ENCODE results near the gene TTLL8. TPM values are rescaled to one million over a fixed set of nuclear protein-coding genes. Genes with fewer than 3 reads are reported as not detected.

Gene TTLL8
- polyA plus RNA-seq, 1 donor from 2014 or later, result not detected

GRCh38 chr22:49997251-49997599 is 60.9 kb downstream of the TTLL8 start:
- Histone ChIP-seq H3K79me2 (replicated peaks; ENCODE audit: insufficient read depth, low read length) (no peaks in the 10 kb centered on the region), H4K20me1 (ENCODE audit: insufficient read depth) (no peaks in the 10 kb centered on the region), H3K9me3 (ENCODE audit: low read length) (no peaks in the 10 kb centered on the region), H3K27ac (ENCODE audit: low read length) (no peak overlapping the region), H2AFZ (ENCODE audit: low read depth, low read length) (no peak overlapping the region), H3K9me2 (ENCODE audit: insufficient read depth, low read length) (no peaks in the 10 kb centered on the region), H3K27me3 (ENCODE audit: insufficient read depth, low read depth, low read length) (peaks cover 9% of the 10 kb centered on the region), H3K4me3 (ENCODE audit: low read length) (no peak overlapping the region), H3K4me2 (ENCODE audit: low read length) (no peak overlapping the region), H3K9ac (ENCODE audit: low read length) (no peak overlapping the region), H3F3A (ENCODE audit: insufficient read depth, low read length, poor library complexity, severe bottlenecking) (no peaks in the 10 kb centered on the region), H3K36me3 (ENCODE audit: insufficient read depth, low read length) (no peaks in the 10 kb centered on the region)
- no peak for TF ChIP-seq MXI1 (conservative IDR thresholded peaks at IDR 0.05; ENCODE audit: poor library complexity, severe bottlenecking)
- no peak for TF ChIP-seq RAD21 (conservative IDR thresholded peaks at IDR 0.05)
- TF ChIP-seq EP300 (conservative IDR thresholded peaks at IDR 0.05; ENCODE audit: poor library complexity, severe bottlenecking), result no peak
- TF ChIP-seq POLR2AphosphoS5 (IDR thresholded peaks at IDR 0.05), result no peak
- TF ChIP-seq REST (IDR thresholded peaks at IDR 0.05; ENCODE audit: borderline replicate concordance), result no peak
- TF ChIP-seq SMC3 (conservative IDR thresholded peaks at IDR 0.05; ENCODE audit: poor library complexity), result no peak

- H3K9me3 ChIP-seq (ENCODE audit: low read length), result no peaks in the 10 kb centered on the region
- no peak overlapping the region for H3K4me2 ChIP-seq (ENCODE audit: low read length)
- H3K27ac ChIP-seq (ENCODE audit: low read length), result no peak overlapping the region
- H3K4me3 ChIP-seq (ENCODE audit: low read length), result no peak overlapping the region
- H3K27me3 ChIP-seq (ENCODE audit: insufficient read depth, low read depth, low read length), result peaks cover 9% of the 10 kb centered on the region
- no peaks in the 10 kb centered on the region for H3K36me3 ChIP-seq (ENCODE audit: insufficient read depth, low read length)
- no peak for TF ChIP-seq EZH2 (IDR thresholded peaks at IDR 0.05; ENCODE audit: borderline replicate concordance, insufficient read depth, low read length, poor library complexity, severe bottlenecking)
- TF ChIP-seq SMC3 (conservative IDR thresholded peaks at IDR 0.05; ENCODE audit: poor library complexity), result no peak
- TF ChIP-seq POLR2AphosphoS5 (IDR thresholded peaks at IDR 0.05), result no peak
- TF ChIP-seq MXI1 (conservative IDR thresholded peaks at IDR 0.05; ENCODE audit: poor library complexity, severe bottlenecking), result no peak
- no peak for TF ChIP-seq CTCF (IDR thresholded peaks at IDR 0.05; ENCODE audit: poor library complexity, severe bottlenecking)
- no peak for TF ChIP-seq TAF1 (IDR thresholded peaks at IDR 0.05; ENCODE audit: low read depth)
- TF ChIP-seq REST (IDR thresholded peaks at IDR 0.05; ENCODE audit: borderline replicate concordance), result no peak
- no peak for TF ChIP-seq RAD21 (conservative IDR thresholded peaks at IDR 0.05)
- TF ChIP-seq EP300 (conservative IDR thresholded peaks at IDR 0.05; ENCODE audit: poor library complexity, severe bottlenecking), result no peak
- H3K9ac ChIP-seq (ENCODE audit: low read length), result no peak overlapping the region
- no peaks in the 10 kb centered on the region for H4K20me1 ChIP-seq (ENCODE audit: insufficient read depth)
- H3K79me2 ChIP-seq (replicated peaks; ENCODE audit: insufficient read depth, low read length), result no peaks in the 10 kb centered on the region
- no peaks in the 10 kb centered on the region for H3K9me2 ChIP-seq (ENCODE audit: insufficient read depth, low read length)
- no peaks in the 10 kb centered on the region for H3F3A ChIP-seq (ENCODE audit: insufficient read depth, low read length, poor library complexity, severe bottlenecking)
- no peak overlapping the region for H2AFZ ChIP-seq (ENCODE audit: low read depth, low read length)
Measured at GRCh38 chr22:49996518-49997250, 61.4 kb downstream of the TTLL8 start.
